Neural progenitor cell (in vitro differentiated cells): Measurements from ENCODE around the gene PIGK. TPM values are rescaled to one million over a fixed set of nuclear protein-coding genes. Genes with fewer than 3 reads are reported as not detected.

Experiments
- DNase-seq: peaks from one replicate; pipeline ENCODE4 v3.0.0-alpha.2; 2016; ENCODE audit warnings: low spot score
- H2AFZ ChIP-seq: fragments of 200-600 bp; sonication (generic); replicated peaks from 2 replicates; pipeline ENCODE4 v1.6.1; 2016; ENCODE audit warnings: antibody characterized with exemption
- H3F3A ChIP-seq: fragments of 200-600 bp; sonication (generic); 2 replicates; pipeline ENCODE4 v1.6.1; 2016; ENCODE audit warnings: antibody characterized with exemption, low read depth
- H3K27ac ChIP-seq: fragments of 200-600 bp; sonication (generic); 2 replicates; pipeline ENCODE4 v1.5.1; 2016; ENCODE audit warnings: mild to moderate bottlenecking
- H3K27me3 ChIP-seq: fragments of 200-600 bp; sonication (generic); 2 replicates; pipeline ENCODE4 v1.6.1; 2016; ENCODE audit warnings: mild to moderate bottlenecking, moderate library complexity
- H3K36me3 ChIP-seq: fragments of 200-600 bp; sonication (generic); 2 replicates; pipeline ENCODE4 v1.5.1; 2016
- H3K4me1 ChIP-seq: fragments of 200-600 bp; sonication (generic); 2 replicates; pipeline ENCODE4 v1.6.1; 2016; ENCODE audit warnings: mixed run types
- H3K4me2 ChIP-seq: fragments of 200-600 bp; sonication (generic); 2 replicates; pipeline ENCODE4 v1.6.1; 2016
- H3K4me3 ChIP-seq: fragments of 200-600 bp; sonication (generic); 2 replicates; pipeline ENCODE4 v1.5.1; 2016
- H3K79me2 ChIP-seq: fragments of 200-600 bp; sonication (generic); 2 replicates; pipeline ENCODE4 v1.6.1; 2016; ENCODE audit warnings: low read depth
- H3K9ac ChIP-seq: fragments of 200-600 bp; sonication (generic); 2 replicates; pipeline ENCODE4 v1.6.1; 2016
- H3K9me3 ChIP-seq: fragments of 200-600 bp; sonication (generic); 2 replicates; pipeline ENCODE4 v1.5.1; 2016; ENCODE audit warnings: low read depth
- H4K20me1 ChIP-seq: fragments of 200-600 bp; sonication (generic); 2 replicates; pipeline ENCODE4 v1.6.1; 2016; ENCODE audit warnings: low read depth
- H3K27ac Mint-ChIP-seq: 3 replicates; pipeline ENCODE4 v1.8.0; 2021; ENCODE audit warnings: mixed read lengths
- H3K27me3 Mint-ChIP-seq: 2 replicates; pipeline ENCODE4 v1.8.0; 2022; ENCODE audit warnings: low read depth, mild to moderate bottlenecking, inconsistent platforms, moderate library complexity, mixed read lengths; ENCODE audit not compliant: insufficient read depth
- H3K36me3 Mint-ChIP-seq: 3 replicates; pipeline ENCODE4 v1.8.0; 2021; ENCODE audit warnings: mixed read lengths
- H3K4me1 Mint-ChIP-seq: 3 replicates; pipeline ENCODE4 v1.8.0; 2021; ENCODE audit warnings: mixed read lengths
- H3K4me3 Mint-ChIP-seq: 3 replicates; pipeline ENCODE4 v1.8.0; 2021; ENCODE audit warnings: mild to moderate bottlenecking, moderate library complexity, mixed read lengths
- H3K9me3 Mint-ChIP-seq: 3 replicates; pipeline ENCODE4 v1.8.0; 2020; ENCODE audit warnings: mixed read lengths
- EZH2 ChIP-seq: fragments of 200-600 bp; sonication (generic); IDR thresholded peaks from 2 replicates; pipeline ENCODE4 v1.6.1; 2017; ENCODE audit warnings: antibody characterized with exemption, mild to moderate bottlenecking, moderate library complexity
- EZH2phosphoT487 ChIP-seq: fragments of 200-600 bp; sonication (generic); IDR thresholded peaks from 2 replicates; pipeline ENCODE4 v1.6.1; 2017; ENCODE audit warnings: antibody characterized with exemption
- total RNA-seq: library from RNA; depleted of rRNA; stranded (reverse); fragments of >200 nt; gene quantifications from 2 replicates; pipeline ENCODE4 v1.2.3, GENCODE V29; 2015; ENCODE audit warnings: low replicate concordance
- TF ChIP-seq, protein P1 (sequence below): fragments of 200-600 bp; sonication (generic); IDR thresholded peaks from 2 replicates; pipeline ENCODE4 v1.5.1; 2017; ENCODE audit warnings: antibody characterized with exemption, mild to moderate bottlenecking

Gene PIGK
- total RNA-seq, 1 donor from 2014 or later, result 44.1 TPM

DNA sequence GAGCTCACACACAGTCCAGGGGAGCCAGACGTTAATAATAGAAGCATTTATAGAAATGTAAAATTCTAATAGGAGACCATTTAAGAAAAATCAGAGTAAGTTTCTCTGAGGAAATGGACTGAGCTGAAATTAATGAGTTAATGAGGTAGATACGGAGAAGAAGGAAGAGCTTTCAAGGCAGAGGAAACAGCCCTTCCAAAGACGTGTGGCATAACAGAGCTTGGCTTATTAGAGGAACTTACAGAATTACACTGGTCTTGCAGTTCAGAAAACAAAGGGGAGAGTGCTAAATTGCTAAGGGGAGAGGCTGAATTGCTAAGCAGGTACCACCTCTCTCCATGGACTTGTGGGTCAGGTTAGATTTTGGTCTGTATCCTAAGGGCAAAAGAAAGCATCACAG is 8.2 kb upstream of the PIGK start:
- Histone ChIP-seq H3K27me3 (no peaks in the 10 kb centered on the region), H3F3A (peaks cover 7% of the 10 kb centered on the region), H2AFZ (no peak overlapping the region), H3K27ac (no peak overlapping the region), H3K9ac (no peak overlapping the region), H3K9me3 (no peaks in the 10 kb centered on the region), H4K20me1 (no peaks in the 10 kb centered on the region), H3K4me1 (no peaks in the 10 kb centered on the region), H3K4me3 (no peak overlapping the region), H3K36me3 (no peaks in the 10 kb centered on the region), H3K79me2 (no peaks in the 10 kb centered on the region), H3K4me2 (no peak overlapping the region)
- no peak overlapping the region for H3K27ac Mint-ChIP-seq
- DNase-seq, result no peak
- H3K36me3 Mint-ChIP-seq, result peaks cover 14% of the 10 kb centered on the region
- H3K4me3 Mint-ChIP-seq, result no peak overlapping the region
- no peaks in the 10 kb centered on the region for H3K9me3 Mint-ChIP-seq
- TF ChIP-seq EZH2phosphoT487 (no peak), EZH2 (no peak)
- TF ChIP-seq, protein P1, sequence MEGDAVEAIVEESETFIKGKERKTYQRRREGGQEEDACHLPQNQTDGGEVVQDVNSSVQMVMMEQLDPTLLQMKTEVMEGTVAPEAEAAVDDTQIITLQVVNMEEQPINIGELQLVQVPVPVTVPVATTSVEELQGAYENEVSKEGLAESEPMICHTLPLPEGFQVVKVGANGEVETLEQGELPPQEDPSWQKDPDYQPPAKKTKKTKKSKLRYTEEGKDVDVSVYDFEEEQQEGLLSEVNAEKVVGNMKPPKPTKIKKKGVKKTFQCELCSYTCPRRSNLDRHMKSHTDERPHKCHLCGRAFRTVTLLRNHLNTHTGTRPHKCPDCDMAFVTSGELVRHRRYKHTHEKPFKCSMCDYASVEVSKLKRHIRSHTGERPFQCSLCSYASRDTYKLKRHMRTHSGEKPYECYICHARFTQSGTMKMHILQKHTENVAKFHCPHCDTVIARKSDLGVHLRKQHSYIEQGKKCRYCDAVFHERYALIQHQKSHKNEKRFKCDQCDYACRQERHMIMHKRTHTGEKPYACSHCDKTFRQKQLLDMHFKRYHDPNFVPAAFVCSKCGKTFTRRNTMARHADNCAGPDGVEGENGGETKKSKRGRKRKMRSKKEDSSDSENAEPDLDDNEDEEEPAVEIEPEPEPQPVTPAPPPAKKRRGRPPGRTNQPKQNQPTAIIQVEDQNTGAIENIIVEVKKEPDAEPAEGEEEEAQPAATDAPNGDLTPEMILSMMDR, result no peak
- H3K4me1 Mint-ChIP-seq, result no peaks in the 10 kb centered on the region
- no peaks in the 10 kb centered on the region for H3K27me3 Mint-ChIP-seq

DNA sequence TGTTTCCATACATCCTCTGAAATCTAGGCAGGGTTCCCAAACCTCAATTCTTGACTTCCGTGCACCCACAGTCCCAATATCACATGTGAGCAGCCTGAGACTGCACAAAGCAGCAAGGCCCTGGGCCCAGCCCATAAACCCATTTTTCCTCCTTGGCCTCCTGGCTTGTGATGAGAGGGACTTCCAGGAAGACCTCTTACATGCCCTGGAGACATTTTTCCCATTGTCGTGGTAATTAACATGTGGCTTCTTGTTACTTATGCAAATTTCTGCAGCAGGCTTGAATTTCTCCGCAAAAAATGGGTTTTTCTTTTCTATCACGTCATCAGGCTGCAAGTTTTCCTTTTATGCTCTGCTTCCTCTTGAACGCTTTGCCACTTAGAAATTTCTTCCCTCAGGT is 3.3 kb upstream of the PIGK start:
- Mint-ChIP-seq H3K27ac (no peak overlapping the region), H3K27me3 (no peaks in the 10 kb centered on the region), H3K9me3 (peaks cover 4% of the 10 kb centered on the region), H3K4me3 (no peak overlapping the region), H3K36me3 (peaks cover 28% of the 10 kb centered on the region), H3K4me1 (peaks cover 13% of the 10 kb centered on the region)
- H2AFZ ChIP-seq, result no peak overlapping the region
- H3K79me2 ChIP-seq, result peaks cover 9% of the 10 kb centered on the region
- H3K27ac ChIP-seq, result no peak overlapping the region
- no peaks in the 10 kb centered on the region for H4K20me1 ChIP-seq
- TF ChIP-seq EZH2phosphoT487, result no peak
- TF ChIP-seq EZH2, result no peak
- TF ChIP-seq, protein P1, result no peak
- H3K4me3 ChIP-seq, result no peak overlapping the region
- no peaks in the 10 kb centered on the region for H3K9me3 ChIP-seq
- no peaks in the 10 kb centered on the region for H3K36me3 ChIP-seq
- H3K4me1 ChIP-seq, result peaks cover 4% of the 10 kb centered on the region
- H3F3A ChIP-seq, result peaks cover 5% of the 10 kb centered on the region
- no peak overlapping the region for H3K9ac ChIP-seq
- no peaks in the 10 kb centered on the region for H3K27me3 ChIP-seq
- no peak for DNase-seq
- H3K4me2 ChIP-seq, result no peak overlapping the region

DNA sequence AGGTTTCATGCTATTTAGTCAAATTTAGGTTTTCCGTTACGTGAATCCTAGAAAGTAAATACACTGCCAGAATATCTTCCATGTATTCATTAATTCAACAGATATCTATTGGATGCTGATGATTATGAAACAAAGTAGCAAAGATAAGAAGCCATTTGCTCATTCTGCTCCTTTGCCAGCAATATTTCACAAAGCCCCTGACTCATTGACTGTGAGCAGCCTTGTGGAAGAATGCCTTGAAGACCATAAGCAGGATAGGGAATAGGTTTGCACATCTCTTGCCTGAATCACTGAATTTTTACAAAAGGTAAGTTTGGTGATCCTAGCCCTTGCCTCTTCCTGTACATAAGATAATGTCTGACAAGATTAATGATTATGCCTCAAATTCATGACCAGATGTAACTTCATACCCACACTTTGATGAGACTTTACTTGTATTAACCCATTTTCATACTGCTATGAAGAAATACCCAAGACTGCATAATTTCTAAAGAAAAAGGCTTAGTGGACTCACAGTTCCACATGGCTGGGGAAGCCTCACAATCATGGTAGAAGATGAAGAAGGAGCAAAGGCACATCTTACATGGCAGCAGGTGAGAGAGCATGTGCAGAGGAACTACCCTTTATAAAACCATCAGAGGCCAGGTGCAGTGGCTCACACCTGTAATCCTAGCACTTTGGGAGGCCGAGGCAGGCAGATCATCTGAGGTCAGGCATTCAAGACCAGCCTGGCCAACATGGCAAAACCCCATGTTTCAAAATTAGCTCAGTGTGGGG is 1.6 kb upstream of the PIGK start:
- no peaks in the 10 kb centered on the region for H4K20me1 ChIP-seq
- H3K36me3 Mint-ChIP-seq, result peaks cover 28% of the 10 kb centered on the region
- no peaks in the 10 kb centered on the region for H3K27me3 Mint-ChIP-seq
- no peak overlapping the region for H3K4me2 ChIP-seq
- H3F3A ChIP-seq, result no peaks in the 10 kb centered on the region
- H3K4me3 ChIP-seq, result peak overlapping the region; percentile 67
- H3K27ac Mint-ChIP-seq, result no peak overlapping the region
- DNase-seq, result no peak
- peaks cover 18% of the 10 kb centered on the region for H3K4me1 Mint-ChIP-seq
- no peaks in the 10 kb centered on the region for H3K9me3 ChIP-seq
- TF ChIP-seq EZH2 (no peak), EZH2phosphoT487 (no peak)
- TF ChIP-seq, protein P1, result no peak
- H3K9me3 Mint-ChIP-seq, result peaks cover 4% of the 10 kb centered on the region
- peaks cover 4% of the 10 kb centered on the region for H3K4me1 ChIP-seq
- no peak overlapping the region for H3K9ac ChIP-seq
- peak overlapping the region; percentile 74 for H3K4me3 Mint-ChIP-seq
- no peak overlapping the region for H2AFZ ChIP-seq
- no peaks in the 10 kb centered on the region for H3K27me3 ChIP-seq
- peaks cover 16% of the 10 kb centered on the region for H3K79me2 ChIP-seq
- no peak overlapping the region for H3K27ac ChIP-seq
- H3K36me3 ChIP-seq, result no peaks in the 10 kb centered on the region
